ENCODE measurements around the gene NAPEPLD. TPM values are rescaled to one million over a fixed set of nuclear protein-coding genes. Genes with fewer than 3 reads are reported as not detected.
A peak's percentile ranks its signal among the peaks of the same experiment; 100 is the strongest.

Gene NAPEPLD
- total RNA-seq, 1 experiment from 2014 or later: 19.2 TPM

GRCh38 chr7:103150192-103150591, 1.3 kb upstream of the NAPEPLD start:
- BruUV-seq (replicated peaks): no TSS peak
- Histone ChIP-seq H3K36me3 (ENCODE audit: control insufficient read depth, insufficient read depth, low read length) (no peaks in the 10 kb centered on the region), H3K27ac (ENCODE audit: low read length) (peak overlapping the region; percentile 98), H3K4me3 (ENCODE audit: low read depth in 2 of 2, low read length in 2 of 2) (peak overlapping the region; percentile 87 to 89), H3K4me1 (ENCODE audit: control insufficient read depth, insufficient read depth, low read length) (peaks cover 24% of the 10 kb centered on the region), H3K27me3 (ENCODE audit: control insufficient read depth, insufficient read depth, low read length) (no peaks in the 10 kb centered on the region), H3K9me3 (ENCODE audit: control insufficient read depth, insufficient read depth, low read depth, low read length) (no peaks in the 10 kb centered on the region)
- POLR2A ChIA-PET: no interaction called here
- CTCF ChIA-PET: no interaction called here
- intact Hi-C loops (cut with micrococcal nuclease; ENCODE audit: unreplicated experiment) (no loop called here), in situ Hi-C loops (cut with HindIII; ENCODE audit: low pct_unique_long_range_greater_than_20kb, low sequenced_read_pairs) (no loop called here)
- DNase-seq (ENCODE audit: low read depth, low spot score) (no peak), ATAC-seq (no peak)
- TF ChIP-seq TCF7L2 (IDR thresholded peaks at IDR 0.05; ENCODE audit: low read depth, low read length): no peak
- TF ChIP-seq, protein P1, sequence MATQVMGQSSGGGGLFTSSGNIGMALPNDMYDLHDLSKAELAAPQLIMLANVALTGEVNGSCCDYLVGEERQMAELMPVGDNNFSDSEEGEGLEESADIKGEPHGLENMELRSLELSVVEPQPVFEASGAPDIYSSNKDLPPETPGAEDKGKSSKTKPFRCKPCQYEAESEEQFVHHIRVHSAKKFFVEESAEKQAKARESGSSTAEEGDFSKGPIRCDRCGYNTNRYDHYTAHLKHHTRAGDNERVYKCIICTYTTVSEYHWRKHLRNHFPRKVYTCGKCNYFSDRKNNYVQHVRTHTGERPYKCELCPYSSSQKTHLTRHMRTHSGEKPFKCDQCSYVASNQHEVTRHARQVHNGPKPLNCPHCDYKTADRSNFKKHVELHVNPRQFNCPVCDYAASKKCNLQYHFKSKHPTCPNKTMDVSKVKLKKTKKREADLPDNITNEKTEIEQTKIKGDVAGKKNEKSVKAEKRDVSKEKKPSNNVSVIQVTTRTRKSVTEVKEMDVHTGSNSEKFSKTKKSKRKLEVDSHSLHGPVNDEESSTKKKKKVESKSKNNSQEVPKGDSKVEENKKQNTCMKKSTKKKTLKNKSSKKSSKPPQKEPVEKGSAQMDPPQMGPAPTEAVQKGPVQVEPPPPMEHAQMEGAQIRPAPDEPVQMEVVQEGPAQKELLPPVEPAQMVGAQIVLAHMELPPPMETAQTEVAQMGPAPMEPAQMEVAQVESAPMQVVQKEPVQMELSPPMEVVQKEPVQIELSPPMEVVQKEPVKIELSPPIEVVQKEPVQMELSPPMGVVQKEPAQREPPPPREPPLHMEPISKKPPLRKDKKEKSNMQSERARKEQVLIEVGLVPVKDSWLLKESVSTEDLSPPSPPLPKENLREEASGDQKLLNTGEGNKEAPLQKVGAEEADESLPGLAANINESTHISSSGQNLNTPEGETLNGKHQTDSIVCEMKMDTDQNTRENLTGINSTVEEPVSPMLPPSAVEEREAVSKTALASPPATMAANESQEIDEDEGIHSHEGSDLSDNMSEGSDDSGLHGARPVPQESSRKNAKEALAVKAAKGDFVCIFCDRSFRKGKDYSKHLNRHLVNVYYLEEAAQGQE (IDR thresholded peaks at IDR 0.05; ENCODE audit: insufficient read depth in 1 of 2, low read depth in 2 of 2, low read length in 1 of 2): no peak
- TF ChIP-seq POLR2AphosphoS5 (IDR thresholded peaks at IDR 0.05; ENCODE audit: low read depth, low read length): no peak
- no peak for TF ChIP-seq SIN3A (IDR thresholded peaks at IDR 0.05; ENCODE audit: borderline replicate concordance, insufficient read depth, low read depth, low read length)
- no peak for TF ChIP-seq CTCF (IDR thresholded peaks at IDR 0.05)

DNA sequence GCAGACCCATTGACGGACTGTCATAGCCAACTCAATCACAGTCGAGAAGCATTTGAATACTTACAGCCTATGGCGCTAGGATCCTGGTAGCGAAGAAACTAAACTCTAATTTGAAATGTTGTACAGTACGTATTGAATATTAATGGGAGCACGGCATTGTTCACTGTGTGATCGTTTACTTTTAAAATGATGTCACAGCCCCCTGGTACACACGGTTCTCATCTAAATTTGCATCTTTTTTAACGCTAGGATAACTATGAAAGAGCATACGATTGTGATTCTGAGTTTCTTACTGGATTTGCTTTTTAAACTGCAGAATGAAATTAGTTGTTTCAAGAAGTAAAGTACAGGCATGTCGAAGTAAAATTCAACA, 895 bp upstream of the NAPEPLD start:
- TF ChIP-seq CTCF (IDR thresholded peaks at IDR 0.05): no peak
- TF ChIP-seq TCF7L2 (IDR thresholded peaks at IDR 0.05; ENCODE audit: low read depth, low read length): no peak
- TF ChIP-seq POLR2AphosphoS5 (IDR thresholded peaks at IDR 0.05; ENCODE audit: low read depth, low read length): no peak
- peaks cover 24% of the 10 kb centered on the region for H3K4me1 ChIP-seq (ENCODE audit: control insufficient read depth, insufficient read depth, low read length)
- TSS peak; percentile 49 for BruUV-seq (replicated peaks)
- H3K9me3 ChIP-seq (ENCODE audit: control insufficient read depth, insufficient read depth, low read depth, low read length): no peaks in the 10 kb centered on the region
- ATAC-seq: peak; percentile 32
- no peaks in the 10 kb centered on the region for H3K36me3 ChIP-seq (ENCODE audit: control insufficient read depth, insufficient read depth, low read length)
- no peaks in the 10 kb centered on the region for H3K27me3 ChIP-seq (ENCODE audit: control insufficient read depth, insufficient read depth, low read length)
- no peak for DNase-seq (ENCODE audit: low read depth, low spot score)
- ChIA-PET POLR2A (no interaction called here), CTCF (no interaction called here)
- in situ Hi-C loops (cut with HindIII; ENCODE audit: low pct_unique_long_range_greater_than_20kb, low sequenced_read_pairs) (no loop called here), intact Hi-C loops (cut with micrococcal nuclease; ENCODE audit: unreplicated experiment) (no loop called here)
- H3K4me3 ChIP-seq (ENCODE audit: low read depth in 2 of 2, low read length in 2 of 2): peak overlapping the region; percentile 87 to 89
- H3K27ac ChIP-seq (ENCODE audit: low read length): peak overlapping the region; percentile 98
